ENCODE measurements around the gene ZNF304.

ZNF304 gene

DNA sequence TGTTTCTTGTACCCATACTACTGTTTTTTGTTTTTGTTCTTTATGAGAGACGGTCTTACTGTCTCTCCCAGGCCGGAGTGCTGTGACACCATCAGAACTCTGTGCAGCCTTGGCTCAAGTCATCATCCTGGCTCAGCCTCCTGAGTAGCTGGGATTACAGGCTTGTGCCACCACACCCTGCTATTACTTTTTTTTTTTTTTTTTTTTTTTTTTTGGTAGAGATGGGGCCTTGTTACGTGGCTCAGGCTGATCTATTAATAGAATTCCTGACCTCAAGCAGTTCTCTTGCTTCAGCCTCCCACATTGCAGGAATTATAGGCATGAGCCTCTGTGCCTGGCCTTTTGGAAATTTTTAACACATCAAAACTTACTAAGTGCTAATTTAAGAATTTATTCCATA lies 2.9 kb upstream of the ZNF304 start:
- Histone ChIP-seq H3K4me1 (ENCODE audit: control insufficient read depth, insufficient read depth, low read length) (peaks cover 6% of the 10 kb centered on the region; the same call in 1 of the 2 replicates), H3K4me3 (ENCODE audit: low read depth, low read length) (no peak overlapping the region), H3K27ac (ENCODE audit: extremely low read depth, low read depth, low read length) (no peak overlapping the region), H3K9me3 (ENCODE audit: control insufficient read depth, insufficient read depth, low read depth, low read length) (no peaks in the 10 kb centered on the region), H3K36me3 (ENCODE audit: control insufficient read depth in 2 of 2, insufficient read depth in 1 of 2, low read length in 2 of 2) (peaks cover under 1 to 4% of the 10 kb centered on the region in 2 experiments; a peak in 2 of 3 replicates)
- ChIA-PET CTCF (no interaction called here), POLR2A (no interaction called here)
- TF ChIP-seq ZNF660 (tag by site-specific recombination; IDR thresholded peaks at IDR 0.05) (no peak), MYNN (tag by site-specific recombination; IDR thresholded peaks at IDR 0.05; ENCODE audit: borderline replicate concordance) (no peak), ZNF555 (tag by site-specific recombination; conservative IDR thresholded peaks at IDR 0.05) (no peak), ZNF561 (tag by site-specific recombination; IDR thresholded peaks at IDR 0.05; ENCODE audit: borderline replicate concordance) (no peak), HOXA7 (CRISPR knock-in tag; IDR thresholded peaks at IDR 0.05; ENCODE audit: borderline replicate concordance) (no peak), YY2 (tag by site-specific recombination; IDR thresholded peaks at IDR 0.05) (no peak), ZNF274 (IDR thresholded peaks at IDR 0.05; ENCODE audit: low read length) (no peak), ZNF274 (tag by site-specific recombination; IDR thresholded peaks at IDR 0.05; ENCODE audit: borderline replicate concordance) (no peak), ZNF211 (tag by site-specific recombination; IDR thresholded peaks at IDR 0.05; ENCODE audit: low read depth) (no peak), ZNF629 (tag by site-specific recombination; IDR thresholded peaks at IDR 0.05) (no peak), ZNF24 (tag by site-specific recombination; IDR thresholded peaks at IDR 0.05) (no peak), ZNF350 (tag by site-specific recombination; IDR thresholded peaks at IDR 0.05) (no peak), WT1 (tag by site-specific recombination; IDR thresholded peaks at IDR 0.05) (no peak), ZNF112 (tag by site-specific recombination; IDR thresholded peaks at IDR 0.05) (no peak), ZNF549 (tag by site-specific recombination; IDR thresholded peaks at IDR 0.05) (no peak), ZBTB8A (tag by site-specific recombination; IDR thresholded peaks at IDR 0.05) (no peak), ZNF121 (tag by site-specific recombination; IDR thresholded peaks at IDR 0.05) (no peak), ZNF266 (tag by site-specific recombination; IDR thresholded peaks at IDR 0.05; ENCODE audit: low read depth) (no peak), ZNF544 (tag by site-specific recombination; IDR thresholded peaks at IDR 0.05) (no peak)
- TF ChIP-seq, protein P1, sequence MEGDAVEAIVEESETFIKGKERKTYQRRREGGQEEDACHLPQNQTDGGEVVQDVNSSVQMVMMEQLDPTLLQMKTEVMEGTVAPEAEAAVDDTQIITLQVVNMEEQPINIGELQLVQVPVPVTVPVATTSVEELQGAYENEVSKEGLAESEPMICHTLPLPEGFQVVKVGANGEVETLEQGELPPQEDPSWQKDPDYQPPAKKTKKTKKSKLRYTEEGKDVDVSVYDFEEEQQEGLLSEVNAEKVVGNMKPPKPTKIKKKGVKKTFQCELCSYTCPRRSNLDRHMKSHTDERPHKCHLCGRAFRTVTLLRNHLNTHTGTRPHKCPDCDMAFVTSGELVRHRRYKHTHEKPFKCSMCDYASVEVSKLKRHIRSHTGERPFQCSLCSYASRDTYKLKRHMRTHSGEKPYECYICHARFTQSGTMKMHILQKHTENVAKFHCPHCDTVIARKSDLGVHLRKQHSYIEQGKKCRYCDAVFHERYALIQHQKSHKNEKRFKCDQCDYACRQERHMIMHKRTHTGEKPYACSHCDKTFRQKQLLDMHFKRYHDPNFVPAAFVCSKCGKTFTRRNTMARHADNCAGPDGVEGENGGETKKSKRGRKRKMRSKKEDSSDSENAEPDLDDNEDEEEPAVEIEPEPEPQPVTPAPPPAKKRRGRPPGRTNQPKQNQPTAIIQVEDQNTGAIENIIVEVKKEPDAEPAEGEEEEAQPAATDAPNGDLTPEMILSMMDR (tag by site-specific recombination; IDR thresholded peaks at IDR 0.05): no peak
- TF ChIP-seq, protein P2, sequence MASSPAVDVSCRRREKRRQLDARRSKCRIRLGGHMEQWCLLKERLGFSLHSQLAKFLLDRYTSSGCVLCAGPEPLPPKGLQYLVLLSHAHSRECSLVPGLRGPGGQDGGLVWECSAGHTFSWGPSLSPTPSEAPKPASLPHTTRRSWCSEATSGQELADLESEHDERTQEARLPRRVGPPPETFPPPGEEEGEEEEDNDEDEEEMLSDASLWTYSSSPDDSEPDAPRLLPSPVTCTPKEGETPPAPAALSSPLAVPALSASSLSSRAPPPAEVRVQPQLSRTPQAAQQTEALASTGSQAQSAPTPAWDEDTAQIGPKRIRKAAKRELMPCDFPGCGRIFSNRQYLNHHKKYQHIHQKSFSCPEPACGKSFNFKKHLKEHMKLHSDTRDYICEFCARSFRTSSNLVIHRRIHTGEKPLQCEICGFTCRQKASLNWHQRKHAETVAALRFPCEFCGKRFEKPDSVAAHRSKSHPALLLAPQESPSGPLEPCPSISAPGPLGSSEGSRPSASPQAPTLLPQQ (tag by site-specific recombination; IDR thresholded peaks at IDR 0.05): no peak

DNA sequence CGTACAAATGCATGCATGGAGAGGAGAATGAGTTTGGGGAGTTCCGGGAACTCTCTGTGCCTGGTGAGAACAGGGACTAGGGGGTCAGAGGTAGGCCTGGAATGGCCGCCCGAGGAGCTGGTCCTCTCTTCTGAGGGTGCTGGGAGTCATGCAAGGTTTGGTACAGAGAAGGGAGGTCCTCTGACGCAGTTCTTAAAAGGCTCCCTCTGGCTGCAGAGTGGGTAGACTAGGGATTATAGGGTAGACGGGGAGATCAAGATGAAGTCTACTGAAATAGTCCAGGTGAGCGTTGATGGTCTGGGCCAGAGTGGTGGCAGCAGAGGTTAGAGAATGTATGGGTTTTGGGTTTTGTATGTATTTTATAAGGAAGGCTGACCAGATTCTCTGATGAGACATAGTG lies 796 bp downstream of the ZNF304 start:
- Histone ChIP-seq H3K4me3 (ENCODE audit: low read depth, low read length) (peak overlapping the region; percentile 81), H3K9me3 (ENCODE audit: control insufficient read depth, insufficient read depth, low read depth, low read length) (no peaks in the 10 kb centered on the region), H3K36me3 (ENCODE audit: control insufficient read depth in 2 of 2, insufficient read depth in 1 of 2, low read length in 2 of 2) (peaks cover 38 to 41% of the 10 kb centered on the region in 2 experiments), H3K4me1 (ENCODE audit: control insufficient read depth, insufficient read depth, low read length) (peaks cover 6% of the 10 kb centered on the region; the same call in 1 of the 2 replicates), H3K27ac (ENCODE audit: extremely low read depth, low read depth, low read length) (peak overlapping the region; percentile 34; the same call in 1 of the 2 replicates)
- ChIA-PET CTCF (no interaction called here), POLR2A (no interaction called here)
- TF ChIP-seq, protein P3, sequence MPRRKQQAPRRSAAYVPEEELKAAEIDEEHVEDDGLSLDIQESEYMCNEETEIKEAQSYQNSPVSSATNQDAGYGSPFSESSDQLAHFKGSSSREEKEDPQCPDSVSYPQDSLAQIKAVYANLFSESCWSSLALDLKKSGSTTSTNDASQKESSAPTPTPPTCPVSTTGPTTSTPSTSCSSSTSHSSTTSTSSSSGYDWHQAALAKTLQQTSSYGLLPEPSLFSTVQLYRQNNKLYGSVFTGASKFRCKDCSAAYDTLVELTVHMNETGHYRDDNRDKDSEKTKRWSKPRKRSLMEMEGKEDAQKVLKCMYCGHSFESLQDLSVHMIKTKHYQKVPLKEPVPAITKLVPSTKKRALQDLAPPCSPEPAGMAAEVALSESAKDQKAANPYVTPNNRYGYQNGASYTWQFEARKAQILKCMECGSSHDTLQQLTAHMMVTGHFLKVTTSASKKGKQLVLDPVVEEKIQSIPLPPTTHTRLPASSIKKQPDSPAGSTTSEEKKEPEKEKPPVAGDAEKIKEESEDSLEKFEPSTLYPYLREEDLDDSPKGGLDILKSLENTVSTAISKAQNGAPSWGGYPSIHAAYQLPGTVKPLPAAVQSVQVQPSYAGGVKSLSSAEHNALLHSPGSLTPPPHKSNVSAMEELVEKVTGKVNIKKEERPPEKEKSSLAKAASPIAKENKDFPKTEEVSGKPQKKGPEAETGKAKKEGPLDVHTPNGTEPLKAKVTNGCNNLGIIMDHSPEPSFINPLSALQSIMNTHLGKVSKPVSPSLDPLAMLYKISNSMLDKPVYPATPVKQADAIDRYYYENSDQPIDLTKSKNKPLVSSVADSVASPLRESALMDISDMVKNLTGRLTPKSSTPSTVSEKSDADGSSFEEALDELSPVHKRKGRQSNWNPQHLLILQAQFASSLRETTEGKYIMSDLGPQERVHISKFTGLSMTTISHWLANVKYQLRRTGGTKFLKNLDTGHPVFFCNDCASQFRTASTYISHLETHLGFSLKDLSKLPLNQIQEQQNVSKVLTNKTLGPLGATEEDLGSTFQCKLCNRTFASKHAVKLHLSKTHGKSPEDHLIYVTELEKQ (tag by site-specific recombination; IDR thresholded peaks at IDR 0.05; ENCODE audit: borderline replicate concordance): no peak
- TF ChIP-seq ZNF335 (tag by site-specific recombination; conservative IDR thresholded peaks at IDR 0.05): peak; percentile 51; the same call in 1 of the 2 replicates
- TF ChIP-seq, protein P4, sequence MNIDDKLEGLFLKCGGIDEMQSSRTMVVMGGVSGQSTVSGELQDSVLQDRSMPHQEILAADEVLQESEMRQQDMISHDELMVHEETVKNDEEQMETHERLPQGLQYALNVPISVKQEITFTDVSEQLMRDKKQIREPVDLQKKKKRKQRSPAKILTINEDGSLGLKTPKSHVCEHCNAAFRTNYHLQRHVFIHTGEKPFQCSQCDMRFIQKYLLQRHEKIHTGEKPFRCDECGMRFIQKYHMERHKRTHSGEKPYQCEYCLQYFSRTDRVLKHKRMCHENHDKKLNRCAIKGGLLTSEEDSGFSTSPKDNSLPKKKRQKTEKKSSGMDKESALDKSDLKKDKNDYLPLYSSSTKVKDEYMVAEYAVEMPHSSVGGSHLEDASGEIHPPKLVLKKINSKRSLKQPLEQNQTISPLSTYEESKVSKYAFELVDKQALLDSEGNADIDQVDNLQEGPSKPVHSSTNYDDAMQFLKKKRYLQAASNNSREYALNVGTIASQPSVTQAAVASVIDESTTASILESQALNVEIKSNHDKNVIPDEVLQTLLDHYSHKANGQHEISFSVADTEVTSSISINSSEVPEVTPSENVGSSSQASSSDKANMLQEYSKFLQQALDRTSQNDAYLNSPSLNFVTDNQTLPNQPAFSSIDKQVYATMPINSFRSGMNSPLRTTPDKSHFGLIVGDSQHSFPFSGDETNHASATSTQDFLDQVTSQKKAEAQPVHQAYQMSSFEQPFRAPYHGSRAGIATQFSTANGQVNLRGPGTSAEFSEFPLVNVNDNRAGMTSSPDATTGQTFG (tag by site-specific recombination; IDR thresholded peaks at IDR 0.05; ENCODE audit: borderline replicate concordance): no peak
- TF ChIP-seq ZNF473 (tag by site-specific recombination; IDR thresholded peaks at IDR 0.05): no peak
- TF ChIP-seq ZFP3 (tag by site-specific recombination; IDR thresholded peaks at IDR 0.05; ENCODE audit: low read depth): no peak
- no peak for TF ChIP-seq ZNF169 (tag by site-specific recombination; IDR thresholded peaks at IDR 0.05)
- TF ChIP-seq ZBTB21 (tag by site-specific recombination; IDR thresholded peaks at IDR 0.05): no peak
- no peak for TF ChIP-seq RBAK (tag by site-specific recombination; IDR thresholded peaks at IDR 0.05)
- TF ChIP-seq ZNF48 (tag by site-specific recombination; IDR thresholded peaks at IDR 0.05): no peak
